ENCODE data around the gene TTBK1.

DNA sequence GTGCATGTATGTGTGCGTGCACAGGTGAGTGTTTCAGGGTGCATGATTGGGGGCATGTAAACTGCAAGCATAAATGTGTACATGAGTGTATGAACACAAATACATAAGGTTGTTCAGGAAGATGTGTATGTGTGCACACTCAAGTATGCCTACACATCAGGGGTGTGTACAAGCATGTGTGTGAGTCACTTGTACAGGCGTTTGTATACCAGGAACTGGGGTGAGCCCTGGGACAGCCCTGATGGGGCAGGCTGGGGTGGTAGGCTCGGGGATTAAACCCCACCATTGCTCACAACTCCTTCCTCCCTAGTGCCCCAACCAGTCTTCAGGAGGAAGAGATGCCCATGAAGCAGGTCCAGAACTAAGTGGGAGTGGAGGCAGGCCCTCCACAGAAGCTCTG, 61.1 kb downstream of the TTBK1 start:
- no peak for TF ChIP-seq CTCF (IDR thresholded peaks at IDR 0.05)
- TF ChIP-seq POLR2A (IDR thresholded peaks at IDR 0.05) = no peak

Data from Peyer's patch (tissue), 4 donors.